Activated CD8-positive, alpha-beta memory T cell treated with anti-CD3 and anti-CD28 coated beads, Interleukin-2, amount 50 U/mL, for 4 hours (primary cell): ENCODE results near the gene KLHL24.
"Not testable (repeated sequence)": the region's sequence is repeated elsewhere in the genome, so short reads cannot be mapped to it uniquely, and the experiment has no call there.

Source experiments
- DNase-seq: peaks from one replicate; pipeline ENCODE4 v3.0.0-alpha.2; 2020

Gene KLHL24

DNA sequence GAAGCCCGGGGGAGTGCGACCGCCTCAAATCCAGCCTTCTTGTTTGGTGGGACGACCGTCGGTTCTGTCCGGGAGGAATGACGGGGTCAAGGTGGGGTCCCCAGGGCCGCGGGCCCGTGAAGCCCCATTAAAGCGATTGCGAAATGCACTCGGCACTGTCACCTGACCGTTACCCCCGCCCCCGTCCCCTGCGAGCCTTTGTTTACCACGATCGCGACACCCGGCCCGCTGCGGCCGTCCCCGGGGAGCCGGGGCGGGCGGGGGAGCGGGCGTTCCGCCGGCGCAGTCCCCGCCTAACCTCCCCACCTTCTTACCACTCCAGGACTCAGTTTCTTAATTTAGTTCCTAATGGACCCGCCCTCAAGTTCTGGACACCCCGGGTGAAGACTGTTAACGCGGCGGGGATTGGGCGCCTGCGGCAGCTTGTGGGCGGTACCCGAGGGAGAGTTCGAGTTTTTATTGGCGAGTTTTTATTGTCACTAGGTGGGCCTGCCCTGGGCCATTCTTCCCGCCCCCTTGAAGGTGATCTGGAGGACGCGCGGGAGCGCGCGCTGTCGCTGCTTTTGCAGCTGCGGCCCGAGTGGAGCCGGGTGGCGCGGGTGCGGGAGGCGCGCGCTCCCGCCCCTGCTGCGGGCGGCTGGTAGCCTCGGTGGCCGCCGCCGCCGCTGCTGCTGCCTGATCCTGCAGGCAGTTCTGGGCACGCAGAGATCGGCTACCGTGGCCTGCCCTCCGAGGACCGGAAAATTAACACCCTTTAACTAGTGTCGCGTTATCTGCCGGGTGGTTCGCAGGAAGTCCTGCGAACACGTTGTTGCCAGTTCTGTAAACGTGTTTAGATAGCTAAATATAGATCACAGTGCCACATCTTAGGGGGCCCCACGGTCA lies 1.0 kb downstream of the KLHL24 start:
- peak; percentile 87 for DNase-seq

DNA sequence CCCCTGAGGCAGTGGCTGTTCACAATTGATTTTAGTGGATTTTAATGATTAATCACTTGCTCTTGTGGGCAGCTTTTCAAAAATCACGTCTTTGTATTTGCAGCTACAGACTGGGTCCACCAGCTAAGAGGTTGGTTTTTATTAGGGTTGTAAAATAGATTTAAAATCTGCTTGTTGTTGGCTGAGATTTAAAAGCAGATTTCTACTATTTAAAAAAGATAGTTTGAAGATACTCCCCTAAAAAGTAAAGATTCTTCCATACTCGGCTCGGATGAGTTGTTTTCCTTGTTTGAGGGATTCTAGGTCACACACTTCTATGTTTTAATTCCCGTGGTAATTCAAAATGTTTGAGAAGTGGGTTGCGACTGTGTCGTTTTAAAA lies 1.7 kb downstream of the KLHL24 start:
- no peak for DNase-seq

DNA sequence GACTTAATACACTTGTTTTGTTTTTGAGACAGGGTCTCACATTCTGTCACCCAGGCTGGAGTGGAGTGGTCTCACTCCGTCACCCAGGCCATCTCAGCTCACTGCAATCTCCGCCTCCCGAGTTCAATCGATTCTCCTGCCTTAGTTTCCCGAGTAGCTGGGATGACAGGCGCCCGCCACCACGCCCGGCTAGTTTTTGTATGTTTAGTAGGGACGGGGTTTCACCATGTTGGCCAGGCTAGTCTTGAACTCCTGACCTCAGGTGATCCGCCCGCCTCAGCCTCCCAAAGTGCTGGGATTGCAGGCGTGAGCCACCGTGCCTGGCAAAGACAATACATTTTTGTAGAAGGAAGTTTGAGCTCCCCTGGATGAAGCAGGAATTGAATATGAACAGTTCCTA lies 2.2 kb downstream of the KLHL24 start:
- not testable (repeated sequence) for DNase-seq

DNA sequence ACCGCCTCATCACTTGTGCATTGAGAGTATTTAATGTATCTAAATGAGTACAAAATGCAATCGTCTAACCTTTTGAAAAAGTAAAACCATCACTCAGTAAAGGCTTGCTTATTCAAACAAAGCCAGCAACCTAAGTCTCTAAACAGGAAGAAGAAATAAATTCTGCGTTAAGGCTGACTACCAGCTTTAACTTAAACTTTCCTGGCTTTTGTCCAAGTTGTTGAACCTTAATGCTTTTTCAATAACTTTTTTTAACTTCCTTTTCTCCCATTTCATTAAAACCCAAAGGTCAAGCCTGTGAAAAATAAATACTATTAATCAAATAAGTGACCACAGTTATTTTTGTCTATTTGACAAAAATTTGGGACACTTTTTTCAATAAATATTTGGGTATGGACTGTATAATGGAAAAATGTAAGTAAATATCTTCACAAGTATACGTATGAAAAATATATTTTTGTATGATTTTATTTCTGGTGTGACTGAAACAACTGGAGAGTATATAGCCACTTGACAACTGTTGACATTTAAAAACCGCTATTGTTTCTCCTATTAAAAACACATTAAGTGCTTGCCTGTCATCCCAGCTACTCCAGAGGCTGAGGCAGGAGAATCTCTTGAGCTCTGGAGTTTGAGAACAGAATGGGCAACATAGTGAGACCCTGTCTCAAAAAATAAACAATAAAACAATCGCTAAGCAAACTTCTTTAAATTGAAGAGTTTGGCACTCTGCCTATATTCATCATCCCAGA lies 2.9 kb downstream of the KLHL24 start:
- DNase-seq, result no peak

DNA sequence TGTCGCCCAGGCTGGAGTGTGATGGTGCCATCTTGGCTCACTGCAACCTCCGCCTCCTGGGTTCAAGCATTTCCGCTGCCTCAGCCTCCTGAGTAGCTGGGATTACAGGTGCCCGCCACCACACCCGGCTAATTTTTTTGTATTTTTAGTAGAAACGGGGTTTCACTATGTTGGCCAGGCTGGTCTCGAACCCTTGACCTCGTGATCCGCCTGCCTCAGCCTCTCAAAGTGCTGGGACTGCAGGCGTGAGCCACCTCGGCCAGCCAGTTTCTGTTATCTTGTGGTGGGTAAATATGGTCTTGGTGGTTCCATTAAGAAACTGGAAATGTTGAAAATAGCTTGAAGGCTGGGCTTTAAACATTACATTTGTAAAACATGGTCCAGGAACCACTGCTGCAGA lies 5.2 kb downstream of the KLHL24 start:
- not testable (repeated sequence) for DNase-seq

DNA sequence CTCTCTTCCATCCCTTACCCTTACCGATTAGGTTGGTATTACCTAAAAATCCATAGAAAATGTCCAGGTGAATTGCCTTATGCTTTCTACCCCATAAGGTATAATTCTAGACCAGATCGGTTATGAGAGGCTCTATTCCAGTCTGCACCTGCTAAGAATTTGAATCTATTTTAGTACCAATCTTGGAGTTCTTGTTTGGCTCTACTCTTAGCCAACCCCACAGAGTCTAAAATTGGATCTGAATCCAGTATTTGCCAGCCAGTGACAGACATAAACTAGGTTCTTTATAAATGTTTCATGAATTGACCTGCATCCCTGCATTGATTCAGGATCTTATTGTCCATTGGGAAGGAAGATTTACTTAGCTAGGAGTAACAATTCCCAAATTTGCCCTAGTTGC lies 6.5 kb downstream of the KLHL24 start:
- DNase-seq, result no peak

DNA sequence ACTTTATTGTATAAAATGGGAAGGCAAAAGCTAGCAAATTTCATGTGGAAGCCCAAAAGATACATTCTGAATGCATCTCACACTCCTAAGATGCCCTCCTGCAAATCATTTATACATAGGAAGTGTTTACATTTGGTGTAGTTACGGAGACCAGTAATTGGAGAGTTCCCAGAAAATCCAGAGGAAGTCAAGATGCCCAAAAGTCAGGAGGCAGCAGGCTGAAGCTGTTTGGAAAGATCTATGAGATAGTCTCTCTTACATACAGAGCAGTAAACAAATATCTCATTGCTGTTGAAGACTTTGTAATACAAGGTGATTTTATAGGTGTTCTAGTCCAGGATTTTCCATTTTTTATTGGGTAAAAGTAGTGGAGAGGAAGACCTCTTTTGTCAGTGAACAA lies 8.8 kb downstream of the KLHL24 start:
- no peak for DNase-seq

DNA sequence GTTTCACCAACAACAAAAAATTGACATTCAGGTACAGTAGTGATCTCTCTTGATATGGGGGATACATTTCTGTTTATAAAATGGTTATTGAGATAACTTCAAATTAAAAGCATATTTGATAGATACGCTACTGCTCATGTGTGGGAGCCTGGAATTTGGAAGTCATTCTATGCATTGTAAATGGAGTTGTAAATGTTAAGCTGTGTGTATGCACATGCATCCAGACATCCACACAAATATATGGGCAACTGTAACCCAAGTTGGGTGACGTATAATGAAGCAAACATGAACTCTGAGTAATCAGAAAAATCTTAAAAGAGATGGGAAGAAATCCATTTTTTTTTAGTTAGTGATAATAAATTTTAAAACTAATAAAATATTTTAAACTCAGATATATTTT lies 9.8 kb downstream of the KLHL24 start:
- no peak for DNase-seq

DNA sequence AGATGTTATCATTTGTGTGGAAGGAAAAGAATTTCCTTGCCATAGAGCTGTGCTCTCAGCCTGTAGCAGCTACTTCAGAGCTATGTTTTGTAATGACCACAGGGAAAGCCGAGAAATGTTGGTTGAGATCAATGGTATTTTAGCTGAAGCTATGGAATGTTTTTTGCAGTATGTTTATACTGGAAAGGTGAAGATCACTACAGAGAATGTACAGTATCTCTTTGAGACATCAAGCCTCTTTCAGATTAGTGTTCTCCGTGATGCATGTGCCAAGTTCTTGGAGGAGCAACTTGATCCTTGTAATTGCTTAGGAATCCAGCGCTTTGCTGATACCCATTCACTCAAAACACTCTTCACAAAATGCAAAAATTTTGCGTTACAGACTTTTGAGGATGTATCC lies 15.1 kb downstream of the KLHL24 start:
- DNase-seq, result no peak

DNA sequence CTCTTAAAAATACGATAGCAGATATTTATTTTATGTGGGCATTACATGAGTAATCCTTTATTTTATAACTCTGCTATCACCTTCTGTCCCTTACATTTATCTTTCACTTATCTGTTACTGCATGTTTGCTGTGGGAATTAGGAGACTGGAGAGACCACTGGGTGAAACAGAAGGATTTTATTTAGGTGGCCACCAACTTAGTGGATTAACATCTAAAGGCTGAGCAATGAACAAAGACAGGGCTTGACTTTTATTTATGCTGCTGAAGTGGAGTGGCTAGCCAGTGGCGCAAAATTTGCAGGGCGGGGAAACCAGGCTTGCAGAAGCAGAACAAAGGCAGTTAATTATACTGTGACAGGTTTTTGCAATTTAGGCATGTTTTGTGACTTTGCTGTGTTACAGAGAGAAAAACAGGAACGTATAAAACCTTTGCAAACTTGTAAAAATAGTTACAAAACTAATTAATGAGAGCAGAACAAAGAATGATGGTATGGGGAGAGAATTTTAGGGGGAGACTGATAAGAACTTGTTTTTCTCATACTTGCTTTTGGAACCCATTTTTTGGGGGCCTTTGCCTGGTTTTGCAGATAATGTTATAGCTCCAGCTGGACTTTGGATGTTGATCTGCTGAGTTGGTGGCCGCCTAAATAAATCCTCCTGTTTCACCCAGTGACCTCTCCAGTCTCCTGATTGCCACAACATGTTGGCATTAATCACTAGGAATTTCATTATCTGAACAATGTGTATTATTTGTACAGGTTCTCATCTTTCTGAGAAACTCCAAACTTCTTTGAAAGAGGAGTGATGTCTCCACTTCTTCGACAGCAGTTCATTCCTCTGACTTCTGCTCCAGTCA lies 18.0 kb downstream of the KLHL24 start:
- no peak for DNase-seq

DNA sequence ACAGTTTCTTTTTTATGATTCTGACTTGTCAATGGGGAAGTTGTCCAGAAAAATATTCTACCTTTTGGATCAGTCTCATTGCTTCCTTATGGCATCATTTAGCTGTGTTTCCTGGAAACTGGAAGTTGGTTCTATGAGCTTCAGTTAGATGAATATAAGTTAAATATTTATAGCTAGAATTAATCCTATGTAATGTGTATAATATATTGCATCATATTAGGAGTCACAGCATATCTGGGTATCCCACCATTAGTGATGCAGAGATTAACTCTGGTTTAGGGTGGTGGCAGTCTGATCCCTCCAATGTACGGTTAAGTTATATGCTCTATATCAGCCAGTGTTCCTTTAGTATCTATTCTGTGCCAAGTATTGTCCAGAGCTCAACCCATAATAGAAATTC lies 19.3 kb downstream of the KLHL24 start:
- DNase-seq, result no peak

DNA sequence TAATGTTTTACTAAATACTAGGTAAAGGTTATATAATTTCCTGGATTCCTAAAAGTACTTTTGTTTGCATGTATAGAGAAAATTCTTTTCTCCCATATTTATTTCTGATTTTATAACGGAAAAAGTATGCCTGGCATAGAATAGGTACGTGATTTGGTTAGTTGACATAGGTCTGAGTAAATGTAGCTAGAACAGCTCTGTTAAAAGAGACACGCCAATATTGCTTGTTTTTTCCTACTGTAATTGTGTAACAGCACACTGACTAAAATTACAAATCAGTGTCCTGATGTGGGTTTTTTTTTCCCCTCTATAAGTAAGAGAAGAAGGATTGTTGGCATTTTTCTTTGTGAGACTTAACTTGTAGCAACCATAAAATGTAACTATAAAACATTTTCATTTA lies 26.7 kb downstream of the KLHL24 start:
- DNase-seq, result no peak

DNA sequence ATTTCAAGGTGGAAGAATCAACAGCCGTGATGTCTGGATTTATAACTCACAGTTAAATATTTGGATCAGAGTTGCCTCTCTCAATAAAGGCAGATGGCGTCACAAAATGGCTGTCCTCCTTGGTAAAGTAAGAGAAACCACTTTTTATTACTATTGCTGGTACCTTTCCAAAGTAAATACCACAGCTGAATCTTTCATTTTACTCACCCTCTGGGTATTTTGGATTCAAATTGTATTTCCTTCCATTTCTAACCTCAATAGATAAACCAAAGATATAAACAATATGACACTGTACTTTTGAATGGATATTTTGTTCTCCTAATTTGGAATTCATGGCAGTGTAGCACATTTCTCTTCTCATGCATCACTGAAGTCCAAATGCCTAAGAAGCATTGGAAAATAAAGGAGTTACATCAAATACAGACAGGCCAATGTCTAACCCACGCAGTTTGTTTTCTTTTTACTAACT lies 29.5 kb downstream of the KLHL24 start:
- no peak for DNase-seq

DNA sequence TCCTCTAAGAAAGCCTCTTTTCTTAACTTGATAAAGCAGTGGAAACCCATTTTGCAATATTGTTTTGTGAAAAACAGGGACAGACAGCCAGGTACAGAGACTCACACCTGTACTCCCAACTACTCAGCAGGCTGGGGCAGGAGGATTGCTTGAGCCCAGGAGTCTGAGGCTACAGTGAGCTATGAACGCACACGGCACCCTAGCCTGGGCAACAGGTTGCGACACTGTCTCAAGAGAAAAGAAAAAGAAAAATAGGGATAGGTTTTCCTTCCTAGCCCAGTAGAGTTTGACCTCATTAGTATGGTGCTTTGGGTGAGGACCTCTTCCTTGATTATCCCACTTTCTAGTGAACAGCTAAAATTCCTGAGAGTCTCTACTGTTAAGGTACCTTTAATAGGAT lies 44.6 kb downstream of the KLHL24 start:
- no peak for DNase-seq

DNA sequence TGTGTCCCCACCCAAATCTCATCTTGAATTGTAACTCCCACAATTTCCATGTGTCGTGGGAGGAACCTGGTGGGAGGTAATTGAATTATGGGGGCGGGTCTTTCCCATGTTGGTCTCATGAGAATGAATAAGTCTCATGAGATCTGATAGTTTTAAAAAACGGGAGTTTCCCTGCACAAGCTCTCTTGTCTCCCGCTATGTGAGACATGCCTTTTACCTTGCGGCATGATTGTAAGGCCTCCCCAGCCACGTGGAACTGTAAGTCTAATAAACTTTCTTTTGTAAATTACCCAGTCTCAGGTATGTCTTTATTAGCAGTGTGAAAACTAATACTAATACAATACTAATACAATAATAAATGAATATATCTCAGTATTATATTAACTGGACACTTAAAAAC lies 52.3 kb downstream of the KLHL24 start:
- no peak for DNase-seq

DNA sequence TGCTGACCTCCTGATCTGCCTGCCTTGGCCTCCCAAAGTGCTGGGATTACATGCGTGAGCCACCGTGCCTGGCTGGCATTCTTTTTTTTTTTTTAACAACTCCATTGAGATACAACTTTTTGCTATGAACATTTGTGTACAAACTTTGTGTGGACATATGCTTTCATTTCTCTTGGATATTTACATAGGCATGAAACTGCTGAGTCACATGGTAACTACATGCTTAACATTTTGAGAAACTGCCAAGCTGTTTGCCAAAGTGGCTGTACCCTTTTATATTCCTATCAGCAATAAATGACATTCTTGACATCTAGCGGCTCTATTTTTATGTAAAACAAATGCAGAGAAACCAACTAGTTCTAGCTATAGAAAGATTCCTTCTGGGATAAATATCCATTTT lies 53.5 kb downstream of the KLHL24 start:
- no peak for DNase-seq

DNA sequence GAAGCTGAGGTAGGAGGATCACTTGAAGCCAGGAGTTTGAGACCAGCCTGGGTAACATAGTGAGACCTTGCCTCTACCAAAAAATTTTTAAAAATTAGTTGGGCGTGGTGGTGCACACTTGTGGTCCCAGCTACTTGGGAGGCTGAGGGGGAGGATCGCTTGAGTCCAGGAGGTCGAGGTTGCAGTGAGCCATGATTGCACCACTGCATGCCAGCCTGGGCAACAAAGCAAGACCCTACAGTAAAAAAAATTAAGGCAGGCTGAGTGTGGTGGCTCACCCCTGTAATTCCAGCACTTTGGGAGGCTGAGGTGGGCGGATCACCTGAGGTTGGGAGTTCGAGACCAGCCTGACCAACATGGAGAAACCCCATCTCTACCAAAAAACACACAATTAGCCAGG lies 54.2 kb downstream of the KLHL24 start:
- DNase-seq, result not testable (repeated sequence)

DNA sequence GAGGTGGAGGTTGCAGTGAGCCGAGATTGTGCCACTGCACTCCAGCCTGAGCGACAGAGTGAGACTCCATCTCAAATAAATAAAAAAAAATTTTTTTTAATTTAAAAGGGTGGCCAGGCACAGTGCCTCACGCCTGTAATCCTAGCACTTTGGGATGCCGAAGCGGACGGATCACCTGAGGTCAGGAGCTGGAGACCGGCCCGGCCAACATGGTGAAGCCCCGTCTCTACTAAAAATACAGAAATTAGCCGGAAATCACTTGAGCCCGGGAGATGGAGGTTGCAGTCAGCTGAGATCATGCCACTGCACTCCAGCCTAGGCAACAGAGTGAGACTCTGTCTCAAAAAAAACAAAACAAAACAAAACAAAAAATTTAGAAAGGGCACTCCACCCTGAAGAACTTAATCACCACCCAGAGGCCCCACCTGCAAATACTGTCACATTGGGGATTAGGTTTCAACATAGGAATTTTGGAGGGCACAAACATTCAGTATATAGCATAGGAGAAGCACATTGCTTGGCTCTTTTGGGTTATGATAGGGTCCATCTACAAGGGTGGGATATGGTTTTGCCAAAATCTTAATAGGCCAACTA lies 55.1 kb downstream of the KLHL24 start:
- no peak for DNase-seq

DNA sequence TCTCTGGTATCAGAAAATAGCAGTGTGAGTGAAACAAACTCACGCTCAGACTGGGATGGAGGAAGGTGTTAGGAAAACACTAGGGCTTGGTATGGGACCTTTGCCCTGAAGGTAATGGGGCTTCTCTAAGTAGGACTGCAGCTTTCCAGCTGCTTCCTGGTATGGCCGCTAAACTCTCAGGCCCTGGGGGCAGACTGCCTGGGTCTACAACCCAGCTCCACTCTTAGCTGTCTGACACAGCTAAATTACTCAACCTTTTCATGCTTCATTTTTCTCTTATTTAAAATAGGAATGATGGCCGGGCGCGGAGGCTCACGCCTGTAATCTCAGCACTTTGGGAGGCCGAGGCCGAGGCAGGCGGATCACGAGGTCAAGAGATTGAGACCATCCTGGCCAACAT lies 57.0 kb downstream of the KLHL24 start:
- DNase-seq, result no peak

DNA sequence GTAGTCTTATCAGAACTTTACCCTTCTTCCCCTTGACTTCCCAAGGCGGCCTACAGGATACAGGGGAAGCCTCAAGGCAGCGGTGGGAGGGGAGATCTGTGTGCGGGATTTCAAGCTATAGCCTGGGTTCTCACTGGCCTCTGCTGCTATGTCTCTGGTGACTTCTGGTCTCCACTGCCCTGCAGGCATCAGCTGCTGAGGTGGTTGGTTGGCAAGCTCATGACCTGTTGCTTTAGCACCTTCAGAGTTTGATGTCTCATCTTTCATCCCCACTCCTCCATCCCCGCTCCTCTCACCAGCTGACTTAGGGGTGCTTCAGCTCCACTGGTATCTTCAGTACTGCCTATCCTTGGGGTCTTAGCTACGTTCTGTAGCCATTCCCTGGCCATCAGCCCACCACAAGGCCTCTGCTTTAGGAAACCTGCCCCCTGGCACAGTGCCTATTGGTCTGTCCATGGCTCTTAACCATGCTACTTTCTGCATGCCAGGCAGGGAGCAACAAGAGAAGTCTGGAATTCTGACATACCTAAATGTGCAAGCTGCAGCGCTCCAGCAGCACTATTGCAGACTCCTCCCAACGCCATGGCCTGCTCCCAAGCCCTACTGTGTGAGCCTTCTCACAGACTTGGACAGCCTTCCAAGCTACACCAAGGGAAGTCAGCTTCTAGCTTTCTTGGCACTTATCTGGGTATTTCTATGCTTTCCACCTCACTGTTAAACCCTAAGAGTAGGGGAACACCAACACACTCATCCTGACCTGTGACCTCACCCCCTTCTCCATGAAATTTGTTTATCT lies 60.3 kb downstream of the KLHL24 start:
- no peak for DNase-seq

DNA sequence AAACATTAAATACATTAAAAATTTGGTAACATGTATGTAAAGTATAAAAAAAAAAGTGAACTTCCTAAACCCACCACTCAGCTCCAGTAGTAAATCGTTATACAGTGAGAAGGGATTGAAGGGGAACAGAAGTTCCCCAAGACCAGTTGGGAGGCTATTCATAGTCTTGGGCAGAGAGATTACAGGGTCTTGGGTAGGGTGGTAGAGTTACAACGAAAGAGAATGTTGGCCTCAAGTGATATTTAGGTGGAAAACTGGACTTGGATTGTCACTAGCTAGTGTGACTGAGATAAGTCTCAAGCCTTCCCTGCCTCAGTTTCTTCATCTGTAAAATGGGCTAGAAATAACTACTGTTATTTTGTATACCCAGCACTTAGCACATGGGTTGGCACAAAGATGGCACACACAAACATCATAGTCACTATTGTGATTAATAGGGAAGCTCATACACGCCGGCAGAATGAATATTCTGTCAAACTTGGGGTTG lies 61.7 kb downstream of the KLHL24 start:
- no peak for DNase-seq
